NT2/D1 (cell line): ENCODE measurements around the gene MTMR11.
A peak's percentile ranks its signal among the peaks of the same experiment; 100 is the strongest.
"Not testable (repeated sequence)": the region's sequence is repeated elsewhere in the genome, so short reads cannot be mapped to it uniquely, and the experiment has no call there.

Source experiments
- DNase-seq: peaks from one replicate; pipeline ENCODE4 v3.0.0-alpha.2; 2011; ENCODE audit warnings: low read depth, low spot score
- H3K27me3 ChIP-seq: 2 replicates; pipeline ENCODE4 v1.6.0; 2011; ENCODE audit warnings: mild to moderate bottlenecking; ENCODE audit not compliant: insufficient read length, insufficient read depth
- H3K36me3 ChIP-seq: 2 replicates; pipeline ENCODE4 v1.6.1; 2011; ENCODE audit warnings: mild to moderate bottlenecking, low read length, mixed read lengths; ENCODE audit not compliant: insufficient read depth, insufficient read length
- H3K4me1 ChIP-seq: 2 replicates; pipeline ENCODE4 v1.5.1; 2011; ENCODE audit not compliant: insufficient read depth, insufficient read length
- H3K4me3 ChIP-seq: 2 replicates; pipeline ENCODE4 v1.5.1; 2011; ENCODE audit warnings: low read depth; ENCODE audit not compliant: insufficient read length
- H3K9ac ChIP-seq: 2 replicates; pipeline ENCODE4 v1.6.0; 2011; ENCODE audit warnings: low read depth; ENCODE audit not compliant: insufficient read length
- H3K9me3 ChIP-seq: 2 replicates; pipeline ENCODE4 v1.5.1; 2011; ENCODE audit warnings: mild to moderate bottlenecking, low read length; ENCODE audit not compliant: insufficient read depth
- SUZ12 ChIP-seq: IDR thresholded peaks from 2 replicates; pipeline ENCODE4 v1.6.1; 2011; ENCODE audit not compliant: insufficient read length, insufficient read depth; ENCODE audit errors: extremely low read depth
- YY1 ChIP-seq: IDR thresholded peaks from 2 replicates; pipeline ENCODE4 v1.6.1; 2011; ENCODE audit not compliant: insufficient read length, insufficient read depth
- ZNF274 ChIP-seq: IDR thresholded peaks from 2 replicates; pipeline ENCODE4 v1.6.1; 2011; ENCODE audit warnings: mild to moderate bottlenecking, low read depth, low read length

The MTMR11 gene

DNA sequence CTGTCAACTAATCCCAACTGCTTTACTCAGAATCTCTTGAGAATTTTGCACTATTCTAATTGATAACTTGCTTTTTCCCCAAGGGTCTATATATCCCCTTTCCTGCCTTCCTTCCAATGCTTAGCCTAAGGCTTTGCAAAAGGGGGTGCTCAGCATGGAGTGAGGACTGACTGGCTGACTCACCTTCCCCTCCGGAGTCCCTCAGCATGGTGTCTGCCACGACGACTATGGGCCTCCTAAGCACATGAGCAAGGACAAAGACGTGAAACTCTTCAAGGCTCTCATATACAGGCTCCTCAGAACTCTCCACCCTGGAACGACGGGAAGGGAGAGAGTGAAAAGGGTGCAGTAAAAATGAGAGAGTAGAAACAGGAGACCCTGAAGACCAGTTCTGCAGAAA lies 13.2 kb upstream of the MTMR11 start:
- peaks cover 49% of the 10 kb centered on the region for H3K36me3 ChIP-seq
- no peaks in the 10 kb centered on the region for H3K27me3 ChIP-seq
- TF ChIP-seq SUZ12 (no peak), ZNF274 (no peak), YY1 (no peak)
- no peaks in the 10 kb centered on the region for H3K4me1 ChIP-seq
- H3K9ac ChIP-seq, result no peak overlapping the region
- DNase-seq, result no peak
- no peak overlapping the region for H3K4me3 ChIP-seq
- H3K9me3 ChIP-seq, result no peaks in the 10 kb centered on the region

DNA sequence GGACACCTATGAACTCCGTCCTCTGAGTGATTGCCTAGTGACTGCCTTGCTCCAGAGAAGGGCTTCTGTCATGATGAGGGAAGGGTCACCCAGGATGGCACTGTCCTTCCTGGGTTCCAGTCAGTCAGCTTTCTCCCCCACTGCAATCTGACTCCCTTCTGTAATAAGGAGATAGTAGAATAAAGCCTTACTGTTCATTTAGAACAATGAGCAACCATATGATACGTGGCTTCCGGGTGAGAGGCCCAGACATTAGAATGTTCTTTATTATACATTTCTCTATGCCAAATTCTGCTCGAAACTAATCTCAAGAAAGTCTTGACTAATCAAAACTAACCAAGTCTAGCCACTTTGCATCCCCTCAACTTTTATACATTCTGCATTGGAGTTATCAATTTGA lies 8.5 kb upstream of the MTMR11 start:
- no peak overlapping the region for H3K9ac ChIP-seq
- H3K4me3 ChIP-seq, result no peak overlapping the region
- no peaks in the 10 kb centered on the region for H3K9me3 ChIP-seq
- peaks cover 66% of the 10 kb centered on the region for H3K36me3 ChIP-seq
- H3K27me3 ChIP-seq, result no peaks in the 10 kb centered on the region
- no peak for DNase-seq
- no peak for TF ChIP-seq YY1
- TF ChIP-seq ZNF274, result no peak
- TF ChIP-seq SUZ12, result no peak
- H3K4me1 ChIP-seq, result no peaks in the 10 kb centered on the region

DNA sequence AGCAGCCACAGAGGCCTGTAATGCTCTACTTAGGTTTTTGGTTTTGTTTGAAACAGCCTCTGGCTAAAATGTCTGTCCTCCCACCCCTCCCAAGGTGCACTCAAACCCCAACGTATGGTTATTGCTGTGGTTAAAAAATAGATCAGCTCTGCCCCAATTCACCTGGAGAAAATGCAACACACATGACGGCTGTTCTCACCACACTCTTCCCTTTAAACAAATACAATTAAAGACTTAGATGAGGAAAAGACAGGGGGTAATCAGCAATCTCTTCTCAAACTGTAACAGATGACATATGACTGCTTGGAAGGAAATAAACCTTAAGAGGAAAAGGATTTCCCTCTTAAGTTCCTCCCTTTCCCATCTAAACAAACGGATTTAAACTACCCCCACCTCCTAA lies 6.2 kb upstream of the MTMR11 start:
- no peak for DNase-seq
- TF ChIP-seq SUZ12 (no peak), YY1 (no peak), ZNF274 (no peak)
- H3K9me3 ChIP-seq, result no peaks in the 10 kb centered on the region
- peaks cover 43% of the 10 kb centered on the region for H3K36me3 ChIP-seq
- no peak overlapping the region for H3K9ac ChIP-seq
- H3K4me1 ChIP-seq, result peaks cover 2% of the 10 kb centered on the region
- no peak overlapping the region for H3K4me3 ChIP-seq
- no peaks in the 10 kb centered on the region for H3K27me3 ChIP-seq

DNA sequence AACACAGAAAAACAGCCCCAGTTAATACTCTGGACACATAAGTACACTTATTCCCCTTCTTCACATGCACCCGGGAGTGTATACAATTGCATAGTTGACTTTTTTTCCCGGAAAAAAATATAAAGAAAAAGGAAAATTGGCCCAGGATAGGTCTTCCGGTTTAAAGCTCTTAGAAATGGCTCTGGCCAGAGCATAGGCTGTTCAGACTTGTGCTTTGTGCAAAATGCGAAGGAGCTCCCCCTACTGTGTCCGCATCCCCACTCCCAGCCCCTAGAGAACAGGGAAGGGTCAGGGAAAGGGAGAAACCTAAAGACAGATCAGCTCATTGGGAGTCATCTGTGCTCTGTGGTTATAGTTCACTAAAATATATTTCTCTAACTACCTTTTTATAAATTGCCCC lies 5.5 kb upstream of the MTMR11 start:
- Histone ChIP-seq H3K27me3 (no peaks in the 10 kb centered on the region), H3K9ac (peak overlapping the region; percentile 7), H3K4me1 (peaks cover 3% of the 10 kb centered on the region), H3K36me3 (peaks cover 37% of the 10 kb centered on the region), H3K4me3 (no peak overlapping the region), H3K9me3 (no peaks in the 10 kb centered on the region)
- DNase-seq, result peak; percentile 49
- no peak for TF ChIP-seq YY1
- TF ChIP-seq ZNF274, result no peak
- no peak for TF ChIP-seq SUZ12

DNA sequence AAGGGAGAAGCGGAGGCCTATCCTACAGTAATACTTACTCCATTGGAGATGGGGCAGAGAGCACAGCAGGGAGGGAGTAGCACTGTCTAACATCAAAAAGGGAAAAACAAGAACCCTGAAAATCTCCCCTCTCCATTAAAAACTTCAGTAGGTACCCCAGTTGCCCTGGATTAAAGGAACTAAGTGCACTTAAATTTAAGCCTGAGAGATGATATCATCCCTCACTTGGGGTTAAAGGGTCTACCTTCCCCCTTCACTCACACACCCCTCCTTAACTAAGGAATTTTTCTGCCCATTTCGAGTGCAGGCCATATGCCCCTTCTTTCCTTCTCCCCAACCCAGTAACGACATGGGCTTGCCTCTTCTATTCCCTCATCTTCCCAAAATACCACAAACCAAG lies 3.7 kb upstream of the MTMR11 start:
- Histone ChIP-seq H3K36me3 (peaks cover 25% of the 10 kb centered on the region), H3K9me3 (no peaks in the 10 kb centered on the region), H3K4me1 (peaks cover 9% of the 10 kb centered on the region), H3K9ac (no peak overlapping the region), H3K4me3 (no peak overlapping the region), H3K27me3 (no peaks in the 10 kb centered on the region)
- no peak for TF ChIP-seq ZNF274
- TF ChIP-seq SUZ12, result no peak
- TF ChIP-seq YY1, result no peak
- no peak for DNase-seq

DNA sequence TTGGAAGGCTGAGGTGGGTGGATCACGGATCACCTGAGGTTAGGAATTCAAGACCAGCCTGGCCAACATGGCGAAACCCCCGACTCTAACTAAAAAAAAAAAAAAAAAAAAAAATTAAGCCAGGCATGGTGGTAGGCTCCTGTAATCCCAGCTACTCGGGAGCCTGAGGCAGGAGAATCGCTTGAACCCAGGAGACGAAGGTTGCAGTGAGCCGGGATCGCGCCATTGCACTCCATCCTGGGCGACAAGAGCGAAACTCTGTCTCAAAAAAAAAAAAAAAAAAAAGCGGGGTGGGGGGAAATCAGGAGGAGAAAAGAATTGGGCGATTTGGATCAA lies 2.0 kb upstream of the MTMR11 start:
- Histone ChIP-seq H3K36me3 (peaks cover 15% of the 10 kb centered on the region), H3K4me3 (peak overlapping the region; percentile 21), H3K9ac (peak overlapping the region; percentile 76)
- not testable (repeated sequence) for H3K4me1 ChIP-seq, H3K9me3 ChIP-seq, DNase-seq, H3K27me3 ChIP-seq

DNA sequence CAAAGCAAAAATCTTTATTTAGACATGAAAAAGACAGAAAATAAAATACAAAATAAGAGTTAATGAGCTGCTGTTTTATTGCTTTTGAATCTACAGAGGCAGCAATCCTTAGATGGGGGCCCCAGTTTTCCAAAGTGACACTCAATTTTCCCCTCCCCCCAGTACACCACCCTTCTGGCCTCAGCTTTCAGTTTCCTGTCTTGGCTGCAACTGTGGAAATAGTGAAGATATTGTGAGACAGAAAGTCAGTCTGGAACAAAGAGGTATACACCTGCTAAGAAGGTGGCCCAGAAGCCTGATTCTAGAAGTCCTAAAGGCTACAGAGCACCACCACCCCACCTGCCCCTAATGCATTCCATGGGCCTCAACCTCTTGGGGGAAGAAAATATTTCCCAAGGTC lies 1.1 kb upstream of the MTMR11 start:
- DNase-seq, result no peak
- Histone ChIP-seq H3K9ac (peak overlapping the region; percentile 34), H3K4me1 (peaks cover 9% of the 10 kb centered on the region)

More for the DNA sequence above, 1.1 kb upstream of the MTMR11 start:
- Histone ChIP-seq H3K4me3 (no peak overlapping the region), H3K9me3 (no peaks in the 10 kb centered on the region), H3K27me3 (no peaks in the 10 kb centered on the region), H3K36me3 (peaks cover 18% of the 10 kb centered on the region)
- TF ChIP-seq ZNF274, result no peak
- TF ChIP-seq YY1, result no peak
- TF ChIP-seq SUZ12, result no peak
